Measurements from ENCODE around the gene B3GALT4.

GRCh38 chr6:33235221-33235634, 41.7 kb upstream of the B3GALT4 start:
- no peak for TF ChIP-seq ZBTB34 (CRISPR knock-in tag; IDR thresholded peaks at IDR 0.05)
- TF ChIP-seq TCF7L2 (IDR thresholded peaks at IDR 0.05; ENCODE audit: low read depth, low read length) = no peak
- TF ChIP-seq ZXDC (CRISPR knock-in tag; IDR thresholded peaks at IDR 0.05) = no peak
- TF ChIP-seq POLR2A (IDR thresholded peaks at IDR 0.05; ENCODE audit: insufficient read depth in 1 of 2, low read depth in 2 of 2, low read length in 2 of 2) = no peak
- no peak for TF ChIP-seq NBN (conservative IDR thresholded peaks at IDR 0.05)
